H1 (cell line): Measurements from ENCODE around the gene USP16. TPM values are rescaled to one million over a fixed set of nuclear protein-coding genes. Genes with fewer than 3 reads are reported as not detected.

Source experiments
- ATF2 ChIP-seq: IDR thresholded peaks from 2 replicates; pipeline ENCODE4 v1.6.1; 2012; ENCODE audit warnings: low read length, inconsistent platforms
- EZH2 ChIP-seq: fragments of 200-600 bp; sonication (generic); IDR thresholded peaks from 2 replicates; pipeline ENCODE4 v1.7.1; 2012; ENCODE audit warnings: low read depth, mild to moderate bottlenecking, moderate library complexity, low read length, inconsistent platforms; ENCODE audit not compliant: severe bottlenecking
- FOSL1 ChIP-seq: IDR thresholded peaks from 2 replicates; pipeline ENCODE4 v1.6.1; 2011; ENCODE audit warnings: mild to moderate bottlenecking, low read depth, low read length, moderate library complexity; ENCODE audit not compliant: insufficient read depth
- KDM5A ChIP-seq: fragments of 200-600 bp; IDR thresholded peaks from 2 replicates; pipeline ENCODE4 v1.7.1; 2012; ENCODE audit warnings: mild to moderate bottlenecking, low read length, inconsistent platforms, mixed read lengths
- TAF7 ChIP-seq: optimal IDR thresholded peaks from 2 replicates; pipeline ENCODE3; 2011; ENCODE audit warnings: low read depth, mild to moderate bottlenecking, inconsistent platforms, low read length, moderate library complexity, borderline replicate concordance
- YY1 ChIP-seq: IDR thresholded peaks from 2 replicates; pipeline ENCODE4 v1.6.1; 2011; ENCODE audit warnings: low read depth, mild to moderate bottlenecking, low read length
- polyA plus RNA-seq, 7 experiments: library from polyadenylated mRNA; depleted of rRNA in 3 of 7; stranded (reverse) in 5 of 7; unstranded in 2 of 7; fragments of >200 nt in 5 of 7; fragments of 200-250 nt in 2 of 7; gene quantifications; 1 replicate in 5 of 7; 2 replicates in 1 of 7; 4 replicates in 1 of 7; pipeline versions ENCODE4 v1.2.1 to v1.2.3, GENCODE V29; 2011 to 2013; ENCODE audit warnings: missing spikeins in 2 of 7, mixed read lengths in 2 of 7
- total RNA-seq: library from RNA; stranded (reverse); fragmentation: NEBNext Ultra II Directional; extraction: Animal tissue kit (Norgen Biotek cat#: 25700); gene quantifications from 2 replicates; pipeline ENCODE4 v1.2.1, GENCODE V29; 2021

Gene USP16
- total and polyA plus RNA-seq, 2 of the 8 experiments (the other 6 are each of a cell fraction or from before 2014, with no cell fraction given) = 3.4 to 19.1 TPM

DNA sequence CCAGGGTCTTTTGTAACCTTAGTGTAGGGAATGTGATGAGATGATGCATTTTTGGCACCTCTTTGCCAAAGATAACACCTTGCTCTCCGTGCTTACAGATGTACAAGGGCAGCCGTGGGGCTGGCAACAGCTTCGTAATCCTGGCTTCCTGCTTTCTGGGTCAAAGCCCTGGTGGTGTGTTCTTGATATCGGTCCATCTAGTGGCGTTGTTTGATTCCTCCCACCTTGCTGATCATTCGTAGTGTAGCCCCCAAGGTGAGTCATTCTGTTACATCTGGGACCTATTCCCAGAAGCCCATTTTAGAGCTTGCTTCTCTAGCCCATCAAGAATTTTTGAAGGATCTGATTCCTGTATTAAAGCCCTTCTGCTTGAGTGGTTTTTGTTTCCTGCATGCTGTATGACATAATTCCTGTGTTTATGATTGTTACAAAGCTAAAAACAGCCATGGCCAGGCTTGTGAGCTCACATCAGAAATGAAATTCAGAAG lies 56.0 kb downstream of the USP16 start (continued):
- TF ChIP-seq EZH2 (no peak), FOSL1 (no peak), ATF2 (no peak), TAF7 (no peak), KDM5A (no peak), YY1 (no peak)
- TF ChIP-seq, all 59 proteins: peak for 0
